ENCODE measurements around the gene TRAIP.

The TRAIP gene

DNA sequence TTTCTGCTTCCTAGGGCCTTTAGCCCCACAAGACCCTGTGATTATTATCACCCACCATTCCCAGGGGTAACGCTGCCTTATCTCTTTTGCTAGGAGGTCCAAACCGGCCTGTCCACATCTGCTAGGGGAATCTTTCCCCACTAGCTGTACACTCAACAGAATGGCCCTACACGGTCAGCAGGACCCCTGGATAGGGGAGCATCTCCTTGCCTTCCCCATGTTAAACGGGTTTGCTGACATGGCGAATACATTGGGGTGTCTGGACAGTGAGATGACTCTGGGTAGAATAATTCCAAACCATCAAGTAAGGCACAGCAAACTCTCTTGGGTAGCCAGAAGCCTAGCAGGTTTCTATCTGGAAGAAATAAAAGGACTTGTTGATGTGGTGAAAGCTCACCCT lies 702 bp downstream of the TRAIP start:
- TF ChIP-seq, protein P1, sequence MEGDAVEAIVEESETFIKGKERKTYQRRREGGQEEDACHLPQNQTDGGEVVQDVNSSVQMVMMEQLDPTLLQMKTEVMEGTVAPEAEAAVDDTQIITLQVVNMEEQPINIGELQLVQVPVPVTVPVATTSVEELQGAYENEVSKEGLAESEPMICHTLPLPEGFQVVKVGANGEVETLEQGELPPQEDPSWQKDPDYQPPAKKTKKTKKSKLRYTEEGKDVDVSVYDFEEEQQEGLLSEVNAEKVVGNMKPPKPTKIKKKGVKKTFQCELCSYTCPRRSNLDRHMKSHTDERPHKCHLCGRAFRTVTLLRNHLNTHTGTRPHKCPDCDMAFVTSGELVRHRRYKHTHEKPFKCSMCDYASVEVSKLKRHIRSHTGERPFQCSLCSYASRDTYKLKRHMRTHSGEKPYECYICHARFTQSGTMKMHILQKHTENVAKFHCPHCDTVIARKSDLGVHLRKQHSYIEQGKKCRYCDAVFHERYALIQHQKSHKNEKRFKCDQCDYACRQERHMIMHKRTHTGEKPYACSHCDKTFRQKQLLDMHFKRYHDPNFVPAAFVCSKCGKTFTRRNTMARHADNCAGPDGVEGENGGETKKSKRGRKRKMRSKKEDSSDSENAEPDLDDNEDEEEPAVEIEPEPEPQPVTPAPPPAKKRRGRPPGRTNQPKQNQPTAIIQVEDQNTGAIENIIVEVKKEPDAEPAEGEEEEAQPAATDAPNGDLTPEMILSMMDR (IDR thresholded peaks at IDR 0.05; ENCODE audit: control extremely low read depth, extremely low read depth, low read depth, missing control alignments) = no peak
- DNase-seq (ENCODE audit: extremely low spot score) = no peak
- POLR2A ChIA-PET = no interaction called here
- CTCF ChIA-PET = interaction anchor here (0.9 to 7.1 kb wide), 5 partner anchors 11 to 53 kb away, joined by 3 to 34 read pairs (median 4); partner anchors contain the start of gene INKA1

DNA sequence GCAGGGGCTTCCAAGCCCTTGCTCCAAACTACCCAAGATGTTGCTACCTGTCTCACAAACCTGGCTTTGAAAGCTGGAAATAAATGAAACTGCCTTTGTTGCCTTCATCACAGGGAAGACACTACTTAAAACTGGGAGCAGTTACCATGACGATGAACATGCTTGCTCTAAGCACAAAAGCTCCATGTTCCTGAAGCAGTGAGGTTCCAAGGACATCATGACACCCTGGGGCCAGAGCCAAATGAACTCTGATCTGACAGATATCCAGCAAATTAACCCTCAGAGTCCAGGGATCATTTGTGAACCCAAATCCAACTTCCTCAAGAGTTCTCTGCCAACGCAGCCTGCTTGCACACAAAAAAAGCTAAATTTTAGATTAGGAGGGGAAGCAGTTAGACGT lies 10.7 kb downstream of the TRAIP start:
- TF ChIP-seq, protein P1 (IDR thresholded peaks at IDR 0.05; ENCODE audit: control extremely low read depth, extremely low read depth, low read depth, missing control alignments) = no peak
- no peak for DNase-seq (ENCODE audit: extremely low spot score)
- CTCF ChIA-PET = interaction anchor here (1.2 to 29.3 kb wide), 4 partner anchors 8 to 142 kb away, joined by 4 to 558 read pairs (median 6); partner anchors contain the start of genes CDHR4, INKA1 and UBA7
- POLR2A ChIA-PET = interaction anchor here (0.6 kb wide), 1 partner anchor 365 kb away, joined by 6 read pairs; no protein-coding TSS in a partner anchor

DNA sequence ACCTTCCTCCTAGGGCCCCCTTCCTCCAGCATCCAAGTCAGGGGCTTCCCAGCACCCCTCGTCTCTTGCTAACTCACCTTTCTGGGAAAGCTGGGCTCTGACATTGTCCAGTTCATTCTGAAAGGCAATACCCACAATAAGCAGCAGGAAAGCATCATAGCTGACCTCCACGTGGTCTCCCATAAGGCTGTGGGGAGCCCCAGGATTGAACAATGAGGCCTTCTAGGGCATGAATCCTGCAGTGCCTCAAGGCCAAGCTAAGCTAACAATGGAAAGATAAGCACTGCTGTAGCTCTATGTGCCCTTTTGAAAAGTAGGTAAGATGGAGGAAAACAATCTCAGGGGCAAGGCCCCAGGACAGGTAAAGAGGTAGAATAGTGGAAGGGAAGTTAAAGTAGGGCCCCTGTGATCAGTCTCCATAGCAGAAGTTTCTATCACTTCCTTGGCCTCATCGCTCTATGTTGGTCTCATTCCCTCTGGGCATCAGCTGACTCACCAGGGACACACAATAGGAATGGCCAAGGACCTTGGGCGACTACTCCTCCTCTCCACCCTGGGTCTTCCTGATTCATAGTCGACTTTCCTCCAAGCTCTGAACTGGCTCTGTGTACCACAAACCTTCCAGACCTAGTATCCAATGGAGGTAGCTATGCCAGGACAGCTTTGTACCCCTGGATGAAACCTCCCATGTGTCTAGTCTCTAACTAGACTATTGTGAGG lies 11.7 kb downstream of the TRAIP start:
- TF ChIP-seq, protein P1 (IDR thresholded peaks at IDR 0.05; ENCODE audit: control extremely low read depth, extremely low read depth, low read depth, missing control alignments) = no peak
- DNase-seq (ENCODE audit: extremely low spot score) = no peak
- POLR2A ChIA-PET = interaction anchor here (0.5 to 0.6 kb wide), 2 partner anchors 86 to 390 kb away, joined by 3 to 7 read pairs; no protein-coding TSS in a partner anchor
- CTCF ChIA-PET = interaction anchor here (1.0 to 29.3 kb wide), 6 partner anchors 9 to 305 kb away, joined by 4 to 558 read pairs (median 5); partner anchors contain the start of genes CDHR4, INKA1 and UBA7

DNA sequence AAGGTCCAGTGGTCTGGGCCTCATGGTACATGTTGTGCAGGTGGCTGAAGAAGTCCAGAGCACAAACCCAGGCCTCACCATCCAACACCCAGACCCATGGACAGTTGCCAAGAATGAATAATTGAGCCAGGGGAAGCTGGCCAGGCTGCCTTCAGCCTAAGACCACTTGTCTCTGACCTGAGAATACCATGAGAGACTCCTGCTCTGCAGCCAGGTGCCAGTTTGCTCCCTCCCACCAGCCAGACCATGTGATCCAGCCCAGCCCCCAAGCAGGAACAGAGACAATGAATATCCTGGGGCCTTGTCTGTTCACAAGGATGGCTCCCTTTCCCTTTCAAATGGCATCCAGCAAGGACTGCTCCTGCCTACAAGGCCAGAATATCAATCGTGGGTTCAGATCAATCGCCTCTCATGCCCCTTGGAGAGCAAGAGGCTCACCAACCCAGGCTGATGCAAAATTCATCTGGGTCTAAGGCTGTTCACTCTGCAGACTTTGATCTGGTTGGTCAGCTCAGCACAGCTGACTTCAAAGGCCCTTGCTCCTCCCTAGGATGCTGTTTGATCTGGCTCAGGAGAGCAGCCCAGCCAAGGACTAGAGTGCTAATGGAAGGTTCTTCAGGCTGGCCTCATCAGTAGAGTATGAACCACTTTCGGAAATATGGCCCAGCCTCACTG lies 13.4 kb downstream of the TRAIP start:
- POLR2A ChIA-PET = no interaction called here
- no peak for DNase-seq (ENCODE audit: extremely low spot score)
- CTCF ChIA-PET = interaction anchor here (0.6 to 29.3 kb wide), 6 partner anchors 13 to 304 kb away, joined by 3 to 558 read pairs (median 6); partner anchors contain the start of genes CDHR4, INKA1, TRAIP and UBA7
- TF ChIP-seq, protein P1 (IDR thresholded peaks at IDR 0.05; ENCODE audit: control extremely low read depth, extremely low read depth, low read depth, missing control alignments) = no peak

DNA sequence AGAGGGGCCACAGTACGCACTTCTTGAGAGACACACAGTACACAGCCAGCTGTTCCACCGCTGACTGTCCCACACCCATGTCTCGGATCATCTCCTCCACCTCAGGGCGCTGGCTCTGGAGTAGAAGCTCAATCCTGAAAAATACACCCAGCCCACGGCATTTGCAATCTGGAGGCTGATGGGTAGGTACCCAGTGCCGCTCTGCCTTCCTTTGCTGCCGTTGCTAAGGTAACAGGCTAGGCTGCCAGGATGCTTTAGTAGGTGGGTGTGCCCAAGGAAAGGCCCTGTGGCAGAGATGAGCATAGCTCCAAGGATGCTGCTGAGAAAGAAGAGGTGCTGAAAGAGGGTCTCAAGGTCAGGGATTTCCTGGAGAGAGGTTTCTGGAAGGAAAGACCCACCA lies 14.6 kb downstream of the TRAIP start:
- CTCF ChIA-PET = interaction anchor here (0.7 to 29.3 kb wide), 11 partner anchors 8 to 303 kb away, joined by 3 to 558 read pairs (median 5); partner anchors contain the start of genes AMIGO3, CDHR4, INKA1 and UBA7
- DNase-seq (ENCODE audit: extremely low spot score) = no peak
- TF ChIP-seq, protein P1 (IDR thresholded peaks at IDR 0.05; ENCODE audit: control extremely low read depth, extremely low read depth, low read depth, missing control alignments) = no peak
- POLR2A ChIA-PET = no interaction called here

DNA sequence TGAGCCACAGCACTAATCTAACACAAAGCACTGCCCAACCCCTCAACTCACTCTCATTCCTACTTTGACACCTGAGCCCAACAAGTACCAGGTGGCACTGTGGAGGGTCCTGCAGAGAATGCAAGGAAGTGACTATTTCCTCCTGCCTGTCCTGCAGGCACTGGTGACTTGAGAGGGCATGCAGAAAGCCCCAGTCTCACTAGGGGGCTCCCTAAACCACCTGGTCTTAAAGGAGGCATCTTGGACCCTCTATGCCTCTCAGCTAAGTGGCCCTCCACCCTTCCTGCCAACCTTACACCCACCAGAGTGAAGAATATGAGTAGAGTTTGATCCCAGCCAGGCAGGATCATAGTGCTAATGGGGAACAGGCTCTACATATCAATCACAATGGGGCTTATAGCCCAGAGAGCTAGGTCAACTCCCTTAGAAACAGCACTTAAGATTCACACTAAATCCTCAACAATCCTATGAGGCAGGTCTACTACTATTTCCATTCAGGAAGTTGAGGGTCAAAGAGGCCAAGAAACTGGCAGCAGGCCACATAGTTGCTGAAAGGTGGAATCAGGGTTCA lies 15.2 kb downstream of the TRAIP start:
- TF ChIP-seq, protein P1 (IDR thresholded peaks at IDR 0.05; ENCODE audit: control extremely low read depth, extremely low read depth, low read depth, missing control alignments) = peak; percentile 47
- no peak for DNase-seq (ENCODE audit: extremely low spot score)
- POLR2A ChIA-PET = no interaction called here
- CTCF ChIA-PET = interaction anchor here (0.7 to 29.3 kb wide), 13 partner anchors 10 to 302 kb away, joined by 3 to 558 read pairs (median 5); partner anchors contain the start of genes AMIGO3, CDHR4, INKA1 and TRAIP

Data from GM10248 (cell line).